Small intestine (tissue), 7 donors: ENCODE measurements around the gene DPPA2. TPM values are rescaled to one million over a fixed set of nuclear protein-coding genes. Genes with fewer than 3 reads are reported as not detected.

Source experiments
- DNase-seq, 2 donors: peaks; one replicate each; pipeline versions ENCODE4 v3.0.0 to v3.0.0-alpha.2; 2013
- FAIRE-seq: peaks from 2 replicates; lab custom pipeline; 2012; peaks lifted over from hg19 to GRCh38; lab: Jason Lieb, UNC
- H3K27ac ChIP-seq, 3 donors: one replicate each; pipeline ENCODE4 v1.5.1; 2013; ENCODE audit warnings: low read length in 2 of 3, mild to moderate bottlenecking in 2 of 3, control low read depth in 1 of 3, inconsistent platforms in 1 of 3, low read depth in 1 of 3, moderate library complexity in 1 of 3
- H3K27me3 ChIP-seq, 3 donors: one replicate each; pipeline ENCODE4 v1.6.1; 2013; ENCODE audit warnings: low read length in 3 of 3, inconsistent platforms in 1 of 3; ENCODE audit not compliant: control insufficient read depth in 3 of 3, insufficient read depth in 3 of 3
- H3K36me3 ChIP-seq, 3 donors: one replicate each; pipeline ENCODE4 v1.6.1; 2013; ENCODE audit warnings: low read length in 3 of 3, inconsistent platforms in 1 of 3, low read depth in 1 of 3, mild to moderate bottlenecking in 1 of 3, moderate library complexity in 1 of 3; ENCODE audit not compliant: control insufficient read depth in 3 of 3, insufficient read depth in 2 of 3
- H3K4me1 ChIP-seq, 3 donors: one replicate each; pipeline ENCODE4 v1.6.1; 2013; ENCODE audit warnings: low read length in 2 of 3, inconsistent platforms in 1 of 3, low read depth in 1 of 3, mild to moderate bottlenecking in 1 of 3, moderate library complexity in 1 of 3; ENCODE audit not compliant: control insufficient read depth in 3 of 3, insufficient read depth in 2 of 3
- H3K4me3 ChIP-seq, 3 donors: one replicate each; pipeline ENCODE4 v1.5.1; 2013; ENCODE audit warnings: low read length in 3 of 3, control low read depth in 1 of 3, inconsistent platforms in 1 of 3, low read depth in 1 of 3, mild to moderate bottlenecking in 1 of 3, moderate library complexity in 1 of 3
- H3K9me3 ChIP-seq, 2 donors: one replicate each; pipeline ENCODE4 v1.6.1; 2013; ENCODE audit warnings: low read depth in 1 of 2, low read length in 1 of 2; ENCODE audit not compliant: control insufficient read depth in 2 of 2, insufficient read depth in 1 of 2
- WGBS, 3 donors: extraction: QIAGEN DNeasy Blood & Tissue Kit; methylation state at CpG; one replicate each; pipeline ENCODE4 v1.1.7; 2013; 5-methylcytosine and 5-hydroxymethylcytosine counted together
- polyA plus RNA-seq, 4 donors: library from polyadenylated mRNA; stranded (reverse) in 3 of 4; unstranded in 1 of 4; fragments of 200-250 nt in 3 of 4; fragments of 120-200 nt in 1 of 4; gene quantifications; one replicate each; pipeline versions ENCODE4 v1.2.1 to v1.2.3, GENCODE V29; 2013
- donor health status: healthy with polysubstance abuse.
- donor health status: control.
- donor health status: control.
- donor health status: Bipolar disorder and iron deficiency.
- donor health status: healthy.

Gene DPPA2
- polyA plus RNA-seq, 4 donors: 0.03 TPM; not detected in 3

- FAIRE-seq (no peak), DNase-seq (no peak)
- Histone ChIP-seq H3K4me1 (no peaks in the 10 kb centered on the region), H3K4me3 (no peak overlapping the region), H3K27ac (no peak overlapping the region), H3K9me3 (no peaks in the 10 kb centered on the region), H3K36me3 (no peaks in the 10 kb centered on the region), H3K27me3 (no peaks in the 10 kb centered on the region)
- WGBS, 3 donors: 30 to 47% (median 32%) methylated on average over 4 to 5 of the region's 5 CpGs
These were observed 61.5 kb downstream of the DPPA2 start for GRCh38 chr3:109254770-109255169.

- DNase-seq (no peak), FAIRE-seq (no peak)
- Histone ChIP-seq H3K4me1 (no peaks in the 10 kb centered on the region), H3K27me3 (no peaks in the 10 kb centered on the region), H3K9me3 (no peaks in the 10 kb centered on the region), H3K36me3 (no peaks in the 10 kb centered on the region), H3K4me3 (no peak overlapping the region), H3K27ac (no peak overlapping the region)
- 73 to 84% (median 77%) methylated on average over 3 of the region's 3 CpGs for WGBS, 3 donors
These were observed 63.7 kb downstream of the DPPA2 start for GRCh38 chr3:109252641-109253040.

Other genes starting within 250 kb of the DPPA2 start
- not detected for gene MORC1, start 198.4 kb downstream of the DPPA2 start, polyA plus RNA-seq
- 100 to 1,000 TPM in 2 of 4 donors, 10 to 100 TPM in 2; 10.3 to 131 (median 107) TPM for gene C3orf85, start 179.8 kb downstream of the DPPA2 start, polyA plus RNA-seq
- 1 to 10 TPM in 1 of 4 donors, under 1 TPM in 1, not detected in 2; 0.04 to 1.1 TPM for gene DPPA4, start 21.0 kb upstream of the DPPA2 start, polyA plus RNA-seq